GM18519 (cell line): ENCODE results near the gene GFY.
A peak's percentile ranks its signal among the peaks of the same experiment; 100 is the strongest.
"Not testable (repeated sequence)": the region's sequence is repeated elsewhere in the genome, so short reads cannot be mapped to it uniquely, and the experiment has no call there.

ENCODE experiments used
- ATAC-seq: cut with Tn5 transposase; IDR thresholded peaks from one replicate; pipeline ENCODE4 v1.9.1; 2021; ENCODE audit warnings: mild to moderate bottlenecking, moderate library complexity; ENCODE audit not compliant: unreplicated experiment, low FRiP score

The GFY gene

DNA sequence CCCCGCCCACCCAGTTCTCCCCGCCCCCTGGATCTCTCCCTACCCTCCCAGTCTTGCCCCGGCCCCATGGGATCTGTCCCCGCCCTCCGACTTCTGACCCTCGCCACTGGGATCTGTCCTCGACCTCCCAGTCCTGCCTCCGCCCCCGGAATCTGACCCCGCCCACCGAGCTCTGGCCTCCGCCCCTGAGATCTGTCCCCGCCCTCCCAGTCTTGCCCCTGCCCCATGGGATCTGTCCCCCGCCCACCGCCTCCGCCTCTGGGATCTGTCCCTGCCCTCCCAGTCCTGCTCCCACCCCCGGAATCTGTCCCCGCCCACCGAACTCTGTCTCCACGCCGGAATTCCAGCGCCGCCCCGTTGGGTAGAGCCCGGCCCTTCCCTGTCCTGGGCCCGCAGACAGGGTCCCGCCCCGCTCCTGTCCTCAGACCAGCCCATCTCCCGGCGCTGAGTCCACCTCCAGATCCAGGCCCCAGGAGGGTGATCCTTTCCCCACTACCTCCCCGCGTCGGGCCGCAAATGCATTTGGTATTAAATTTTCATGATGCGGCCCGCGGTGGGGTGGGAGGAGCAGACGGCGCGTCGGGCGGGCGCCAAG is 17.7 kb downstream of the GFY start:
- no peak for ATAC-seq

DNA sequence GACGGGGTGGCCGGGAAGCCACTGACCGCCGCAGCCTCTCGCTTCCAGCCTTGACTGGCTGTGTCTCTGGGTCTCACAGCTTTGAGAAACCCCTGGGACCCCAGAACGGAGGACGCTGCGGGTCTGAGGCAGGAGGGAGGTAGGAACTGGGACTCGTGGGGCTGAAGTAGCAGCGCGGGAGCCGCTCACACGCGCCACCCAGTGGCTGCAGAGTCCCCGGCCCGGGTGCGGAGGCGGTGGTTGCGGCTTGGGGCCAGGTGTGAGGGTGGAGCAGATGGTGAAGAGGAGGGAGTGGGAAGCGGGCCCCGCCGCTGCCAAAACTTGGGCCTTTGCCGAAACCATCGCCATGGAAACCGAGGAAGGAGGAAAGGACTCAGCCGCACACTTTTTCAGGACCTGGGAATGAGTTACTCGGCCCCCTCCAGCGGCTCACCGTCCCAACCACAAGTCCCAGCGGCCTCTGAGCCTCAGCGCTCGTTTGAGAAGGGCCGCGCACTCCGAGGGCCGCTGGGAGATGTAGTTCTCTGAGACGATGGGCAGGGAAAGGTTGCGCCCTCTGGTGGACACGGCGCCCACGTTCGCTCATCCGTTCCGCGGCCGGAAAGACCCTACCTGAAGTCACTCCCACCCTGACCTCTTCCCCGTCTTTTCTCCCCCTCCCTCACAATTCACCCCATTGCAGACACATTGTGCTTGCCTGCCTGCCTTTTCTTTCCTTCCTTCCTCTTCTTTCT is 18.3 kb downstream of the GFY start:
- peak; percentile 41 for ATAC-seq

DNA sequence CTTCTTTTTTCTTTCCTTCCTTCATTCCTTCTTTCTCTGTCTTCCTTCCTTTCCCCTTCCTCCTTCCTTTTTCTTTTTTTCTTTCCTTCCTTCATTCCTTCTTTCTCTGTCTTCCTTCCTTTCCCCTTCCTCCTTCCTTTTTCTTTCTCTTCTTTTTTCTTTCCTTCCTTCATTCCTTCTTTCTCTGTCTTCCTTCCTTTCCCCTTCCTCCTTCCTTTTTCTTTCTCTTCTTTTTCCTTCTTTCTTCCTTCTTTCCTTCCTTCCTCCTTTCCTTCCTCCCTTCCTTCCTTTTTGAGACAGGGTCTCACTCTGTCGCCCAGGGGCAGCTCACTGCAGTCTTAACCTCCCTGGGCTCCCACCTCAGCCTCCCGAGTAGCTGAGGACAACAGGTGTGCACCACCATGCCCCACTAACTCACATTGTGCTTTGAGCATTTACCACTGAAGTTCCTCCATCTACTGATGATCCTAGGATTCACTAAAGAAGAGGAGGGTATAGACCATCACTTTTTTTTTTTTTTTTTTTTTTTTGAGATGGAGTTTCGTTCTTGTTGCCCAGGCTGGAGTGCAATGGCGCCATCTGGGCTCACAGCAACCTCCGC is 19.0 kb downstream of the GFY start:
- ATAC-seq: not testable (repeated sequence)

DNA sequence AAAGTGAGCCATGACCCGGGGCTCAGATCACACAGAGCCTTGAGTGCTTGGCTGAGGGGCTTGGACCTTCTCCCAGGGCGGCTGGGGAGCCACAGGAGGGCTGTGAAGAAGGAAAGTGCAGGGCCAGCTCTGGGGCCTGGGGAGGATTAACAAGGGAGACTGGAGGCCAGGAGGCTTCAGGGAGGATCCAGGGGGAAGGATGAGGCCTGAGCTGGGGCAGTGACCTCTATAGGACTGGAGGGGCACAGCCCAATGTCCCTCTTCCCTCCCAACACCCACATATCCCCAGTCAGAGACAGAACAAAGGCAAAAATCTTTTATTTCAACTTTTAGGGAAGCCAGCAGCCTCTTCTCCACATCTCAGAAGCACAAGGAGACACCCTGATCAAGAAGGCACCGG is 20.8 kb downstream of the GFY start:
- no peak for ATAC-seq

DNA sequence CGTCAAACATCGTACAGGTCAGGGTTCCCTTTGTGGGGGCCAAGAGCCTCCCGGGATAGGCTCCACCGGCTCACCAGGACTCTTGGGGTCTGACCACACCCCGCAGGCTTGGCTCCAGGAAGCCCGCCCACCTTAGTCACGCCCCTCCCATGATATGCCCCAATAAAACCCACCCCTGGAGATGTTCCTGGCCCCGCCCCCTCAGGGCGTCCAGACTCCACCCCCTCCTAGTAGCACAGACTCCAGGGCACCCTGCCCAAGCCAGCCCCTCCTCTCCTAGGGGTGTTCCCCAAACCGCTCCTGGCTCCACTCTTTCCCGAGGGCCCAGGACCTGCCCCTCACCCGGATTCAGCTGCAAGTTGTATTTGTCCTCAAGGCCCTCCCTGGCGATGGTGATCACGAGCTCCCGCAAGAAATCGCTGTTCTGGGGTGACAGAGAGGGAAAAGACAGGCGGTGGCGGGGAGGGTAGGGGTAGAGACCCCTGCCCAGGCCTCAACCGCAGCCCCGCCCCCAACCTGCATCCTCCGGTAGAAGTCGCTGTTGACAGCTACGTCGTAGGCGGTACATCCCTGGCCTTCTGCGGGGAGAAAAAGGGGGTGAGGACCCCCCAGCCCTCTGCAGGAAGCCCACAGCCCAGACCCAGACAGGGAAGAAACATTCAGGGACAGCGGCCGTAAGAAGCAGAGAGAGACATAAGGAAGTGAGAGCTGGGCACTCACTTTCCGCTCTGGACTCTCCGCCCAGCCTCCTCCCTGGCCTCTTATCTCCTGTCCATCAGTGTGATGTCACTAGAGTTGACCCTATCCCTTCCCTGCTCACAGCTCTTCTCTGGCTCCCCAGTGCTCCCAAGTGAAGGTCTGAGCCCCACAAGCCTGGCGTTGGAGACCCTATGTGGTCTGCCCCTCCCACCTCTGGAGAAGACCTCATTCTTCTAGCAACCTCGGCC is 22.6 kb downstream of the GFY start:
- ATAC-seq: no peak

DNA sequence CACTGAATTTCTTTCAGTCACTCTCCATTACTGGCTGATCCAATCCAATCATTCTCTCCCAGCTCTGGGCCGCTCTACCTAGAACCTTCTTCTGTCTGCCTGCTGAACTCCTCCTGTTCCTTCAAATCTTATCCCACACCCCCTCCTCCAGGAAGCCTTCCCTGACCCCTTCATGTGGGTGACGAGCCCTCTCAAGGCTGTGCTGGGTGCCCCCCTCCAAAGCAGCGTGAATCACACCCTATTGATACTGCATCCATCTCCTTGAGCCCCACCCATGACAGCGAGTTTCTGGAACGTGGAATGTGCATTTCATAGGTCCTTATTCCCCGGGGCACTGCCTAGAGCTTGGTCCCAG is 23.2 kb downstream of the GFY start:
- ATAC-seq: no peak

DNA sequence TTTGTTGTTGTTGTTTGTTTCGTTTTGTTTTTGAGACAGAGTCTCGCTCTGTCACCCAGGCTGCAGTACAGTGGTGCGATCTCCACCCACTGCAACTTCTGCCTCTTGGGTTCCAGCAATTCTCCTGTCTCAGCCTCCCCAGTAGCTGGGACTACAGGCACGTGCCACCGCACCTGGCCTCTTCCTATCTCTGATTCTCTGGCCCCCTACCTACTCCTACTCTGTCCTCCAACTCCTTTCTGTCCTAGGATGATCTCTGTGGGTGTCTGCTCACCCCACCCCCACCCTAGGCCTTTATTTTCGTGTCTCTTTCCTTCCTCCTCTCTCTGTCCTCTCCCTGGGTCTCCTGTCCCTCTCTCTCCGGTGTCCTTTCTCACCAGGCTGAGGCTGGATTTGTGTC is 25.2 kb downstream of the GFY start:
- no peak for ATAC-seq

DNA sequence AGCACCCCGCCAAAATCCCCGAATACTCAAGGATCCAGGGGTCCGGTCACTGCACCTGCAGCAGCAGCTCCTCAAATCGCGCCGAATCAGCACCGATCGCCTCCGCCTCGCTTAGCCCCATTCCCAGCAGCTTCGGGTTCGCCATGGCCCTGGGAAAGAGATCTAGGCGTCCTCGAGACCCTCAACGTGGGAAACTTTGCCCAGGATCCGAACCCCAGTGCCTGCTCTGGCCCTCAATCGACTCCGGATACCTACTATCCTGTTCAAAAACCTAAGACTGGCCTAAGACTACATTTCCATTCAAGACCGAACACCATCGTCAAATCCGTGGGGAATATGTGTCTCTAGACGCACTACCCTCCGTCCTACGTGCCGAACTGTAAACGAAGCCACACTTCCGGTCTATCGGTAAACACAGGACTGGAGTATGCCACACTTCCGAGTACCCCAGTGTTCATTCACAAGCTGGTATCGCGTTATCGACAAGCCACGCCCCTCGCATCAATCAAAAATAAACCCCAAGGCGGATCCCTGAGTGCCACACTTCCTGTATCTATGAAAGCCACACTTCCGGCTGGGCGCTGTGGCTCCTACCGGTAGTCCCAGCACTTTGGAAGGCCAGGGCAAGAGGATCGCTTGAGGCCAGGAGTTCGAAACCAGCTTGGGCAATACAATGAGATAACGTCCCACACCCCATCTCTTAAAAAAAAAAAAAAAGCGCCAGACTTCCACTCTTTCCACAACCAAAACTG is 26.4 kb downstream of the GFY start, which contains the start of gene PIH1D1:
TSS of gene PIH1D1 (minus strand) at position 385 of the 752 bp plus-strand sequence. CDS start at position 145, 240 bp downstream.
- peak; percentile 34 for ATAC-seq

DNA sequence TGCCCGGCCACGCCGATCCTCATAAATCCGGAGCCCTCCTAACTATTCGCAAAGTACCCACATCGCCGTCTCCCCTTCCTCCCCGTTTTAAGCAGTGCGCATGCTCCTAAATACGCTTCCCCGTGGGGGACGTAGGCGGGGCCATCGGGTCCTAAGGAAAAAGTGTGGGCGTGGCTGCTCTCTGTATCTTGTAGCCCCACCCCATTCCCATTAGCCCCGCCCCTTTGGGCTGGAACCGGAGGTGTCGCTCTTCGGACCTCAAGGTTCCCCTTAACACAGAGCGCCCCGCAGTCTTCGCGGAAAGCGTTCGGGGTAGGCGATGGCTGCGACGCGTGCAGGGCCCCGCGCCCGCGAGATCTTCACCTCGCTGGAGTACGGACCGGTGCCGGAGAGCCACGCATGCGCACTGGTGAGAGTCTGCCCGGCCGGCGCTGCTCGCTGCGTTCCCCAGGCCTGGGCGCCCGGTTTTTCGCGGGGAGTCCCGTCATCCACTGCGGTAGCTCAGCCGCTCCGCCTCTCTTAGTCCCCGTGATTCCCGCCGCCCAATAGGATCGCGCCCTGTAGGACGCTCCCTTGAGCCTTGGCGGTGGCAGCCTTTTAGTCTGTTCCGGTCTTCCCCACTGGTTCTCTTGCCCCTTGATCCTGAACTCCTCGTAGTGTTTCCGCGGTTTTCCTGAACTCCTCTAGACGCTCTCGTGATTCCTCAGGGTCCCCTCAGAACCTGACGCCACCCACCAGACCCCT is 28.0 kb downstream of the GFY start, which contains the start of gene ALDH16A1:
TSS of gene ALDH16A1 (plus strand) at position 213 of the 744 bp plus-strand sequence. CDS start at position 320, 107 bp downstream.
- ATAC-seq: peak; percentile 71

DNA sequence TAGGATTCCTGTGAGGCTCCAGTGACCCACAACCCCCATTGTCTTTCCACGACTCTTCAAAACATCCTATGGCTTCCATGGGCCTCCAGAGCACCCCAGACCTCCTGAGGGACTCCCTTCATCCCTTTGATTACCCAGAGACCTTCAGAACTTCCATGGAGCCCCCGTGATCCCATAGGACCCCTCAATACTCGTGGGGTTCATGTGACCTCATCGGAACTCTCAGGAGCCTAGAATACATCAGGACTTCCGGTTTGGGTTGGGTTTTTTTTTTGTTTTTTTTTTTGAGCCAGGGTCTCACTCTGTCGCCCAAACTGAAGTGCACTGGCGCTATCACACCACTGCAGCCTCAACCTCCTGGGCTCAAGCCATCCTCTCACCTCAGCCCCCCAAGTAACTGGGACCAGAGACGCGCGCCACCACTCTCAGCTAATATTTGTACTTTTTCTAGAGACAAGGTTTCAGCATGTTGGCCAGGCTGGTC is 28.6 kb downstream of the GFY start:
- ATAC-seq: no peak

DNA sequence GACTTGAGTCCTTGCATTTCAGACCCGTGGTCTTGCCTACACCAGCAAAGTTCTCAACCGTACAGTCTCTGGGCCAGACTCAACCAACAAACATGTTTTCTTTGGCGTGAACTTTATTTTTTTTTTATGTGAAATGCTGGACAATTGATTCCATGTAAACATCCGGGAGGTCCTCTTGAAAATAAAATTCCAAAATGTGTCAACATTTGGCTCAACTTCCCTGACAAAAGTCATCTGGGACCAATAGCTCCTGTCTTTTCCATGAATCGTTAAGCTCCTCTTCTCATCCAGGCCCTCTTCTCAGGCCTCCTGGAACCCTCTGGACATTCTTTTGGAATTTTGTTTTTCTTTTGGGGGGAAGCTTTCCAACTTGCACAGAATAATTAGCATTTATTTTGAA is 30.6 kb downstream of the GFY start:
- ATAC-seq: no peak

DNA sequence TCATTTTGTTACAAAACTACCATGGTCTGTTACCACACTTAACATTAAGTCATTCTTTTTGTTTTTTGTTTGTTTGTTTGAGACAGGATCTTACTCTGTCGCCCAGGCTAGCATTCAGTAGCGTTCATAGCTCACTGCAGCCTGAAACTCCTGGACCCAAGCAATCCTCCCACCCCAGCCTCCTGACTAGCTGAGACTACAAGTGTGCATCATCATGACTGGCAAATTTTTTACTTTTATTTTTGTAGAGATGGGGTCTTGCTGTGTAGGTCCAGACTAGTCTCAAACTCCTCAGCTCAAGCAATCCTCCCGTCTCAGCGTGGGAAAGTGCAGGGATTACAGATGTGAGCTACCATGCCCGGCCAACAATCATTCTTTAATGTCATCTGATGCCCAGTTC is 31.1 kb downstream of the GFY start:
- no peak for ATAC-seq

DNA sequence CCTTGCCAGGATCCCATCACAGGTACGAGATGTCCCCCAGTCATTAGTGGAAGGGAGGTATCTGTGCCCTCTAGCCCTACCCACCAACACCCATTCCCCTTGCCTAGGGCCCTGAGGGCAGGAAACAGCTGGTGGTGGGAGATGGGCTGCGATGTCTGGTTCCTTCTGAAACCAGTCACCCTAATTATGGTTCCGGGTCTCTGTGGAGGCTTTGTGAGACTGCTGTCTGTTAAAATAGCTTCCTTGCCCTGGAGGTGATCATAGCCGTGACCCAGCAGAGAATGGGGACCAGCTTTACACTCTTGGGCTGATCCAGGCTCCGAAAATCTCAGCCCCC is 33.3 kb downstream of the GFY start:
- no peak for ATAC-seq

DNA sequence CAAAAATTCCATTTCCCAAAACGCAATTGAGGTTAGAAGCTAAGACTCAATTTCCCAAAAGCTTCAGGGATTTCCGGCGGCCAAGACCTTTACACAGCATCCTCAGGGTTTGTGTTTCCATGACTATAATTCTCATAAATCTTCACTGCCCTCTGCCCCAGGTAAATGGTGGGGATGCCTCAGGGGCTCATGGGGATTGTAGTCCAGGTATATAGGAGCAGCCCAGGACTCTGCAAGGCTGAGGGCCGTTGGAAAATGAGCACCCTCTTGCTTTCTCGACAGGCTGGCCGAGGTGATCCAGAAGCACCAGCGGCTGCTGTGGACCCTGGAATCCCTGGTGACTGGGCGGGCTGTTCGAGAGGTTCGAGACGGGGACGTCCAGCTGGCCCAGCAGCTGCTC is 34.2 kb downstream of the GFY start:
- ATAC-seq: no peak

DNA sequence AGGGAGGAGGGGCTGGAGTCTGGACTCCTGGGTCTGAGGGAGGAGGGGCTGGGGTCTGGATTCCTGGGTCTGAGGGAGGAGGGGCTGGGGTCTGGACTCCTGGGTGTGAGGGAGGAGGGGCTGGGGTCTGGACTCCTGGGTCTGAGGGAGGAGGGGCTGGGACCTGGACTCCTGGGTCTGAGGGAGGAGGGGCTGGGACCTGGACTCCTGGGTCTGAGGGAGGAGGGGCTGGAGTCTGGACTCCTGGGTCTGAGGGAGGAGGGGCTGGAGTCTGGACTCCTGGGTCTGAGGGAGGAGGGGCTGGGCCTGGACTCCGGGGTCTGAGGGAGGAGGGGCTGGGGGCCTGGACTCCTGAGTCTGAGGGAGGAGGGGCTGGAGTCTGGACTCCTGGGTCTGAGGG is 35.9 kb downstream of the GFY start:
- not testable (repeated sequence) for ATAC-seq

DNA sequence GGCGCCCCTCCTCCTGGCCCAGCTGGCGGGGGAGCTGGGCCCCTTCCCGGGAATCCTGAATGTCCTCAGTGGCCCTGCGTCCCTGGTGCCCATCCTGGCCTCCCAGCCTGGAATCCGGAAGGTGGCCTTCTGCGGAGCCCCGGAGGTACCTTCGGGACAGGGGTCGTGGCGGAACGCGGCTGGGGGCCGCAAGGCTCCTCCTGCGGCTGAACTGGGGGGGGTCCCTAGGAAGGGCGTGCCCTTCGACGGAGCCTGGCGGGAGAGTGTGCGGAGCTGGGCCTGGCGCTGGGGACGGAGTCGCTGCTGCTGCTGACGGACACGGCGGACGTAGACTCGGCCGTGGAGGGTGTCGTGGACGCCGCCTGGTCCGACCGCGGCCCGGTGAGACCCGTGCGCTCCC is 36.5 kb downstream of the GFY start:
- ATAC-seq: no peak

DNA sequence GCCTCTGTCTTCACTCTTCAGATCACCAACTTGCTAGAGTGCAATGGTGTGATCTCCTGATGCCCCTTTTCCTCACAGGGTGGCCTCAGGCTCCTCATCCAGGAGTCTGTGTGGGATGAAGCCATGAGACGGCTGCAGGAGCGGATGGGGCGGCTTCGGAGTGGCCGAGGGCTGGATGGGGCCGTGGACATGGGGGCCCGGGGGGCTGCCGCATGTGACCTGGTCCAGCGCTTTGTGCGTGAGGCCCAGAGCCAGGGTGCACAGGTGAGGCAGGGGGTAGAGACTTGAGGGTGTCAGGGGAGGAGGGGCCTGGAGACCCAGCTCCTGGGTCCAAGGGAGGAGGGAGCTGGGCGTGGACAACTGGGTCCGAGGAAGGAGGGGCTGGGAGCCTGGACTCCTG is 37.3 kb downstream of the GFY start:
- ATAC-seq: no peak

DNA sequence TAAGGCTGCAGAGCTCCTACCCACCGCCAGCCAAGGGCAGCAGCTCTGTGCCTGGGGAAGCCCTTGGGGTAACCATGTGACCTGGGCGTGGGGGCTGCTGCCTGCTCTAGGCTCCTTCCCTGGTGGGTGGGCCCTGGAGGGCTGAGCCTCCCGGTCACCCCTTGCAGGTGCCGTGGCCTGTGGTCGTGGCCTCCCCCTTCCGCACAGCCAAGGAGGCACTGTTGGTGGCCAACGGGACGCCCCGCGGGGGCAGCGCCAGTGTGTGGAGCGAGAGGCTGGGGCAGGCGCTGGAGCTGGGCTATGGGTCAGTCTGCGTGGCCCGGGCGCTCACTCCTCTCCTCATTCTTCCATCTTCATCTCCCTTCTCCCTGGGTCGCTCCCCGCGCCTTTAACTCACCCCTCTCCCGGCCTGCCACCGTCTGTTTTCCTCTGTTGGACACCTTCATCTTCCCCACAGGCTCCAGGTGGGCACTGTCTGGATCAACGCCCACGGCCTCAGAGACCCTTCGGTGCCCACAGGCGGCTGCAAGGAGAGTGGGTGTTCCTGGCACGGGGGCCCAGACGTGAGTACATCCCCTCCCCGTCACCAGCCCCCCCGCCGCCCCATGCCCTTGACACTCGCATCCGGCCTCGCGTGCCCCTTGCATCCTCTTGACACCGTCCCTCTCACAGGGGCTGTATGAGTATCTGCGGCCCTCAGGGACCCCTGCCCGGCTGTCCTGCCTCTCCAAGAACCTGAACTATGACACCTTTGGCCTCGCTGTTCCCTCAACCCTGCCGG is 39.0 kb downstream of the GFY start:
- ATAC-seq: no peak

DNA sequence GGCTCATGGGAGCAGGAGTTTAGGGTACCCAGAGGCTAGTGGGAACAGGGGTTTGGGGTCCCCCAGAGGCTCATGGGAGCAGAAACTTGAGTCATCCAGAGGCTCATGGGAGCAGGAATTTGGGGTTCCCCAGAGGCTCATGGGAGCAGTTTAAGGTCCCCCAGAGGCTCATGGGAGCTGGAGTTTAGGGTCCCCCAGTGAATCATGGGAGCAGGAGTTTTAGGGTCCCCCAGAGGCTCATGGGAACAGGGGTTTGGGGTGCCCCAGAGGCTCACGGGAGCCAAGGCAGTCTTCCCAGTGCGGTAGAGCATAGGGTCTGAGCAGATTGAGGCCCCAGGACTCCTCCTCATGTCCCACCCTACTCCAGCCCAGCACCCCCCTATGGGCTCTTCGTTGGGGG is 40.2 kb downstream of the GFY start:
- ATAC-seq: no peak
